ENCODE data around the gene KCNN1.

The KCNN1 gene

DNA sequence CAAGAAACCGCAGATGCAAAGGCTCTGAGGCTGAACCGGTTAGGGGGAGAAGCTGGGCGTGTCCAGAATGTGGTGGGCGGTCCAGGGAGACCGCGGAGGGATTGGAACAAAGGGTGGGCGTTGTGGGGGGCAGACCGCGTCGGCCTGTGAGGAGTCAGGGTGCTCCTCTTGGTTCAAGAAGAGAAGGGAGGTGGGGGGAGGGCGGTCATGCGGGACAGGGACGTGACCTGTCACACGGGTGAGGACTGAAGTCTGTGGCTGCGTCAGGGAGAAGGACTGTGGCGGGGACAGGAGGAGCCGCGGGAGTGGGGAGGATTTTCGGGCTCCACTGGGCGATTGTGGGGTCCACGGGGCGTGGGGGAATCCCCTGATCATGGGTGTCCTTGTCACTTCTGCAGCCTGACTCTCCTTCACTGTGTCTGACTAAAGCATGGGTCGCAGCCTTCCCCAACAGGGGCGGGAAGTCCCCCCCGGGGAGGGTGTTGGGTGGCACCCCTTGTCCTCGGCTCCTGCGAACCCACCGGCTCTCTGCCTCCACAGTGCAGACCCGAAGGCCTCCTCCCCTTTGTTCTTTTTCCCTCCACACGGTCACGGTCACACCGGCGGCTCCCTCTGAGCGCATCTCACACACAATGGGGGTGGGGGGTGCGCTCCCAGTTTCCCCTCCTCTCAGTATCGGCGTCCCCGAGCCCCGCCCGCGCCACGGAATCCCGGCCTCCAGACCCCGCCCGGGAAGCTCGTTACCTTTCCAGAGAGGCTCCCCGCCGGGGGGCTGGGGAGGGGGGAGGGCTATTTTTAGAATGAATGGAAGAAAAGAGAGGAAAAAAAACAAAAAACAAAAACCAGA is 16.4 kb upstream of the KCNN1 start:
- TF ChIP-seq, protein P1, sequence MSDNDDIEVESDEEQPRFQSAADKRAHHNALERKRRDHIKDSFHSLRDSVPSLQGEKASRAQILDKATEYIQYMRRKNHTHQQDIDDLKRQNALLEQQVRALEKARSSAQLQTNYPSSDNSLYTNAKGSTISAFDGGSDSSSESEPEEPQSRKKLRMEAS (IDR thresholded peaks at IDR 0.05; ENCODE audit: low read depth, low read length): no peak
- TF ChIP-seq, protein P2, sequence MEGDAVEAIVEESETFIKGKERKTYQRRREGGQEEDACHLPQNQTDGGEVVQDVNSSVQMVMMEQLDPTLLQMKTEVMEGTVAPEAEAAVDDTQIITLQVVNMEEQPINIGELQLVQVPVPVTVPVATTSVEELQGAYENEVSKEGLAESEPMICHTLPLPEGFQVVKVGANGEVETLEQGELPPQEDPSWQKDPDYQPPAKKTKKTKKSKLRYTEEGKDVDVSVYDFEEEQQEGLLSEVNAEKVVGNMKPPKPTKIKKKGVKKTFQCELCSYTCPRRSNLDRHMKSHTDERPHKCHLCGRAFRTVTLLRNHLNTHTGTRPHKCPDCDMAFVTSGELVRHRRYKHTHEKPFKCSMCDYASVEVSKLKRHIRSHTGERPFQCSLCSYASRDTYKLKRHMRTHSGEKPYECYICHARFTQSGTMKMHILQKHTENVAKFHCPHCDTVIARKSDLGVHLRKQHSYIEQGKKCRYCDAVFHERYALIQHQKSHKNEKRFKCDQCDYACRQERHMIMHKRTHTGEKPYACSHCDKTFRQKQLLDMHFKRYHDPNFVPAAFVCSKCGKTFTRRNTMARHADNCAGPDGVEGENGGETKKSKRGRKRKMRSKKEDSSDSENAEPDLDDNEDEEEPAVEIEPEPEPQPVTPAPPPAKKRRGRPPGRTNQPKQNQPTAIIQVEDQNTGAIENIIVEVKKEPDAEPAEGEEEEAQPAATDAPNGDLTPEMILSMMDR (IDR thresholded peaks at IDR 0.05; ENCODE audit: low read depth, low read length): no peak
- no peak for TF ChIP-seq POLR2A (IDR thresholded peaks at IDR 0.05; ENCODE audit: extremely low read depth, insufficient read length)
- TF ChIP-seq MYC (IDR thresholded peaks at IDR 0.05; ENCODE audit: low read depth, low read length): no peak
- no peak for DNase-seq (ENCODE audit: low read depth)
- no peak overlapping the region for H3K4me3 ChIP-seq (ENCODE audit: low read depth, low read length)

DNA sequence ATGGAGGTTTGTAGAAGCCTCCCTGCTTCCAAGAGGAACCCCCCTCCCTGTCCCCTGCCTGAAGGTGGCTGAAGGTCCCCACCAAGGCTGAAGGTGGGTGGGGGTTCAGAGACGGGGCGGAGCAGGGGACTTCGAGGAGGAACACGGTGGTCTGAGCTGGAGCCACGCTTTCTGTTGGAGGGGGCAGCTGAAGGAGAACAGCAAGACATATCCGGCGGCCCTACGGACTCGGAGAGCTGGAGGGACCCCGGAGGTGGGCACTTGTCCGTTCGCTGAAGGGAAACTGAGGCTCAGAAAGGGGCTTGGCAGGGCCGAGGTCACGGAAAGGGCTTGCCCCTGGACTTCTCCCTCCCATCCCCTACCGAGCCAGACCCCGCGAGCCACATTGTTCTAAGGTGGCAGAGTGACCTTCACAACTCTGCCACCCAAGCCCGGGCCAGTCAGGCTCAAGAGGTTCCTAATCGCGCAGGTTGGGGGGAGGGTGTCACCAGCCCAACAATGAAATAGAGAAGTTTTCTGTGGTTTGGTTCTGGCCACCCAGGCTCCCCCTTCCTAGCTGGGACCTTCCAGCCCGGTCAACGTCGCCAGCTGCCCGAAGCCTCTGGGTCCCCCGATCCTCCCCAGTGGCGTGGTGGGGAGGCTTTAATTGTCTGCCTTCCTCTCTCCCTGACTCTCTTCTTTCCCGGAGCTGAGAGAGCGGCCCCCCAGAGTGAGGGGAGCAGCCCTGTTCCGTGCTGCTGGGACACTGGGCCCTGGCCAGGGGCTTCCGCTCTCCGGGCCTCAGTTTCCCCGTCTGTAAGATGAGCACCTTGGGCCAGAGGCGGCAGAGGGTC is 15.5 kb upstream of the KCNN1 start:
- TF ChIP-seq, protein P2 (IDR thresholded peaks at IDR 0.05; ENCODE audit: low read depth, low read length): no peak
- no peak for TF ChIP-seq MYC (IDR thresholded peaks at IDR 0.05; ENCODE audit: low read depth, low read length)
- TF ChIP-seq, protein P1 (IDR thresholded peaks at IDR 0.05; ENCODE audit: low read depth, low read length): no peak
- TF ChIP-seq POLR2A (IDR thresholded peaks at IDR 0.05; ENCODE audit: extremely low read depth, insufficient read length): no peak
- no peak overlapping the region for H3K4me3 ChIP-seq (ENCODE audit: low read depth, low read length)
- DNase-seq (ENCODE audit: low read depth): peak; percentile 41

DNA sequence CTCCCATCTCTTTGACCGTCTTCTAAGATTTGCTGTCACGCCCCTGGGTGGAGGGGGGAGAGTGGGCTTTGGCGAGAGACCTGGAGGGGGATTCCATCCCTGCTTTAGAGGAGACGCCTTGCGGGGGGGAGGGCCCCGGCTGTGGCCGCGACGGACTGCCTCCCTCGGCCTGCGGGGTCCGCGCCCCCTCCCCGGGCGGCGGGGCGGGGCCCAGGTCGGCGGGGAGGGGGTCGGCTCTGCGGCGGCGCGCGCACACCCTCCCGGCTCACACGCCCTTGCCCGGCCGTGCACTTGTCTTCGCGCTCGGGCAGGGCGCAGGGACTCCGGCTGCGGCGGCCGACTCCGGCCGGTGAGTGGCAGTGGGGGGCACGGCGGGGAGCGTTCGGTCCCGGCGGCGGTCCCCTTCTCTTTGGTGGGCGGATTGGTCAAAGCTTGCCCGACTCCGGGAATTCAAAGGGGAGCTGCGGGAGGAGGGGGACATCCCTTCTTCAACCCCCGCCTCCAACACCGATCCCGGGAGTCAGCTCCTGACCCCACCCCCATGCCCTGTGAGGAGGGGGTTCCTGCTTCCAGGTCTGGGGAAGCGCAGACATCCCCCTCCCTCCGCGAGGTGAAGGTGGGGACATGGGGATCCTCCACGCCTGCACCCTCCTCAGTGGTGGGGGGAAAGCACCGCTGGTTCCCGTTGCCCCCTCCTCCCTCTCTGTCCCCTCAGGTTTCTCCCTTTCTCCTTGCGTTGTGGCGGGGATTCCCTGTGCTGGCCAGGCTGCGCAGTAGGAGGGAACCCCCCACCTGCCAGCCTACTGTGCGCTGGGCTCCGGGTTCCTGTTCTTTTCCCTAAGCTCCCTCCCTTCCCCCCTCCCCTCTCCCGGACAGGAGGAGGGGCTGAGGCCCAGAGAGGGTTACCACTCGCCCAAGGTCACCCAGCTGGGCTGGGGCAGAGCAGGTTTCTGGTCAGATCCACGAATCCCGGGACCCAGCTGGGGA is 14.6 kb upstream of the KCNN1 start:
- TF ChIP-seq, protein P1 (IDR thresholded peaks at IDR 0.05; ENCODE audit: low read depth, low read length): no peak
- TF ChIP-seq, protein P2 (IDR thresholded peaks at IDR 0.05; ENCODE audit: low read depth, low read length): no peak
- no peak for TF ChIP-seq POLR2A (IDR thresholded peaks at IDR 0.05; ENCODE audit: extremely low read depth, insufficient read length)
- DNase-seq (ENCODE audit: low read depth): no peak
- no peak overlapping the region for H3K4me3 ChIP-seq (ENCODE audit: low read depth, low read length)

DNA sequence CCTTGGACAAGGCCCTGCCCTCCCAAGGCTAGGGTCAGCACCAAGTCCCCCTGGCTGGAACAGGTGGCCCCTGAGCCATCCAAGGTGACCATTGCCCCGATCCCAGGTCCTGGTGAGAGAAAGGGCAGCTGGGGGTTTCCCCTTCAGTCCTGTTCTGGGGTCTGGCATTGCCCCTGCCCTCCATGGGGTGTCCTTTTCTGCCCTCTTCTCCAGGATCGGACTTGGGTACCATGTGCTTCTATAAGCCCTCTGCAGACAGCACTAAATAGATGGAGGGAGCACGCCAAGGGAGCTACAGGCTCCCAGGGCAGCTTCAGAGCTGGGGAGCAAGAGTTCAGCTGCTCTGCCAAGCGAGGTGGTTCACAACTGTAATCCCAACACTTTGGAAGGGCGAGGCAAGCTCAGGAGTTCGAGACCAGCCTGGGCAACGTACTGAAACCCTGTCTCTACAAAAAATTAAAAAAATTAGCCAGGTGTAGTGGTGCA is 13.5 kb upstream of the KCNN1 start:
- TF ChIP-seq, protein P2 (IDR thresholded peaks at IDR 0.05; ENCODE audit: low read depth, low read length): no peak
- TF ChIP-seq POLR2A (IDR thresholded peaks at IDR 0.05; ENCODE audit: extremely low read depth, insufficient read length): no peak
- TF ChIP-seq MYC (IDR thresholded peaks at IDR 0.05; ENCODE audit: low read depth, low read length): no peak
- TF ChIP-seq, protein P1 (IDR thresholded peaks at IDR 0.05; ENCODE audit: low read depth, low read length): no peak
- no peak overlapping the region for H3K4me3 ChIP-seq (ENCODE audit: low read depth, low read length)
- no peak for DNase-seq (ENCODE audit: low read depth)

DNA sequence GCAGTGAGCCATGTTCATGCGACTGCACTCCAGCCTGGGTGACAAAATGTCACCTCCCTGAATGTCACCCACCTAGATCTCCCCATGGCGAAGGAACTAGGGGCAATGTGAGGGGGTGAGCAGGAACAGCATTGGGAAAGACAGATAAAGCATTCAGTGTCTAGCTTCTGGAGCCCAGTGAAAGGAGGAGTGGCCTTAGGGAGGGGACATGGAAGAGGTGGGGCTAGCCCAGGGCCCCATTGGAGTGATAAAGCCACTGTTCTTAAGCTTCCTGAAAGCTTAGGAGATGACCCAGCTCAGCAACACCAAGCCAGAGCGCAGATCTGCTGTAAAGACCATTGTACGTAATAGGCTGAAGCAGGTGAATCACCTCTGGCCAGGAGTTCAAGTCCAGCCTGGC is 13.0 kb upstream of the KCNN1 start:
- TF ChIP-seq, protein P1 (IDR thresholded peaks at IDR 0.05; ENCODE audit: low read depth, low read length): no peak
- TF ChIP-seq, protein P2 (IDR thresholded peaks at IDR 0.05; ENCODE audit: low read depth, low read length): no peak
- TF ChIP-seq MYC (IDR thresholded peaks at IDR 0.05; ENCODE audit: low read depth, low read length): no peak
- no peak for TF ChIP-seq POLR2A (IDR thresholded peaks at IDR 0.05; ENCODE audit: extremely low read depth, insufficient read length)
- H3K4me3 ChIP-seq (ENCODE audit: low read depth, low read length): no peak overlapping the region
- peak; percentile 40 for DNase-seq (ENCODE audit: low read depth)

Measured in NB4 (cell line).